Stimulated activated CD8-positive, alpha-beta memory T cell treated with anti-CD3 and anti-CD28 coated beads, Interleukin-7, amount 100 ng/mL, for 24 hours (primary cell): ENCODE data around the gene HOTAIR.
A peak's percentile ranks its signal among the peaks of the same experiment; 100 is the strongest.

ENCODE experiments used
- DNase-seq: peaks from one replicate; pipeline ENCODE4 v3.0.0-alpha.2; 2020; ENCODE audit warnings: low read depth

Gene HOTAIR

GRCh38 chr12:53944907-53945847 is 29.6 kb downstream of the HOTAIR start:
- DNase-seq: no peak

- no peak for DNase-seq
These were observed 30.5 kb downstream of the HOTAIR start for GRCh38 chr12:53944209-53944608.

GRCh38 chr12:53942467-53942997 is 32.2 kb downstream of the HOTAIR start:
- DNase-seq: no peak

- DNase-seq: no peak
These were observed 33.0 kb downstream of the HOTAIR start for GRCh38 chr12:53941750-53942149.

- DNase-seq: no peak
These were observed 33.6 kb downstream of the HOTAIR start for GRCh38 chr12:53941187-53941586.

GRCh38 chr12:53940443-53941014 is 34.2 kb downstream of the HOTAIR start:
- DNase-seq: no peak

- no peak for DNase-seq
These were observed 35.3 kb downstream of the HOTAIR start for GRCh38 chr12:53939141-53940108.

GRCh38 chr12:53938326-53939140 is 36.2 kb downstream of the HOTAIR start, which contains the start of gene HOXC13:
Gene HOXC13, plus strand, starts transcription at chr12:53938831. Its CDS starts 76 bp downstream, at chr12:53938907.
- peak; percentile 27 for DNase-seq

- DNase-seq: no peak
These were observed 37.0 kb downstream of the HOTAIR start for GRCh38 chr12:53937596-53938325.

GRCh38 chr12:53937099-53937498 is 37.7 kb downstream of the HOTAIR start:
- no peak for DNase-seq

- no peak for DNase-seq
These were observed 39.1 kb downstream of the HOTAIR start for GRCh38 chr12:53935383-53936341.

- DNase-seq: no peak
These were observed 41.8 kb downstream of the HOTAIR start for GRCh38 chr12:53932915-53933314.

GRCh38 chr12:53931844-53932581 is 42.7 kb downstream of the HOTAIR start:
- DNase-seq: no peak

- DNase-seq: no peak
These were observed 44.0 kb downstream of the HOTAIR start for GRCh38 chr12:53930591-53931255.

- DNase-seq: no peak
These were observed 45.2 kb downstream of the HOTAIR start for GRCh38 chr12:53929527-53929926.

- DNase-seq: no peak
These were observed 46.5 kb downstream of the HOTAIR start for GRCh38 chr12:53928054-53928835.
